GM23248 (cell line): Measurements from ENCODE around the gene LMOD3. TPM values are rescaled to one million over a fixed set of nuclear protein-coding genes. Genes with fewer than 3 reads are reported as not detected.

Source experiments
- DNase-seq: peaks from one replicate; pipeline ENCODE4 v3.0.0-alpha.2; 2015
- H2AFZ ChIP-seq: fragments of 200-600 bp; sonication (generic); 2 replicates; pipeline ENCODE4 v1.6.1; 2016; ENCODE audit warnings: antibody characterized with exemption
- H3F3A ChIP-seq: fragments of 200-600 bp; sonication (generic); 2 replicates; pipeline ENCODE4 v1.6.1; 2016; ENCODE audit warnings: mild to moderate bottlenecking, antibody characterized with exemption, mixed run types; ENCODE audit not compliant: insufficient read depth
- H3K27ac ChIP-seq: fragments of 200-600 bp; sonication (generic); 2 replicates; pipeline ENCODE4 v1.5.1; 2016; ENCODE audit warnings: mild to moderate bottlenecking
- H3K27me3 ChIP-seq: fragments of 200-600 bp; sonication (generic); replicated peaks from 2 replicates; pipeline ENCODE4 v1.6.1; 2016; ENCODE audit warnings: mild to moderate bottlenecking; ENCODE audit not compliant: insufficient read depth
- H3K36me3 ChIP-seq: fragments of 200-600 bp; sonication (generic); 2 replicates; pipeline ENCODE4 v1.6.1; 2016; ENCODE audit warnings: low read depth, mild to moderate bottlenecking
- H3K4me1 ChIP-seq: fragments of 200-600 bp; sonication (generic); 2 replicates; pipeline ENCODE4 v1.6.1; 2016; ENCODE audit warnings: mild to moderate bottlenecking; ENCODE audit not compliant: insufficient read depth
- H3K4me2 ChIP-seq: fragments of 200-600 bp; sonication (generic); one replicate; pipeline ENCODE4 v1.6.1; 2016; ENCODE audit warnings: mild to moderate bottlenecking; ENCODE audit not compliant: unreplicated experiment
- H3K4me3 ChIP-seq: fragments of 200-600 bp; sonication (generic); 2 replicates; pipeline ENCODE4 v1.5.1; 2016; ENCODE audit warnings: mild to moderate bottlenecking
- H3K79me2 ChIP-seq: fragments of 200-600 bp; sonication (generic); 2 replicates; pipeline ENCODE4 v1.6.1; 2016; ENCODE audit warnings: mild to moderate bottlenecking; ENCODE audit not compliant: insufficient read depth
- H3K9ac ChIP-seq: fragments of 200-600 bp; sonication (generic); 2 replicates; pipeline ENCODE4 v1.6.1; 2016; ENCODE audit warnings: mild to moderate bottlenecking
- H3K9me2 ChIP-seq: fragments of 200-600 bp; sonication (generic); 2 replicates; pipeline ENCODE4 v1.6.1; 2016; ENCODE audit warnings: mixed run types, mild to moderate bottlenecking, moderate library complexity; ENCODE audit not compliant: insufficient read depth
- H3K9me3 ChIP-seq: fragments of 200-600 bp; sonication (generic); one replicate; pipeline ENCODE4 v1.6.1; 2017; ENCODE audit warnings: low read depth
- H4K20me1 ChIP-seq: fragments of 200-600 bp; sonication (generic); 2 replicates; pipeline ENCODE4 v1.6.0; 2016; ENCODE audit not compliant: insufficient read depth
- EZH2 ChIP-seq: fragments of 200-600 bp; sonication (generic); IDR thresholded peaks from 2 replicates; pipeline ENCODE4 v1.6.1; 2018; ENCODE audit warnings: antibody characterized with exemption, mild to moderate bottlenecking; ENCODE audit not compliant: insufficient read depth, poor library complexity, severe bottlenecking
- EZH2phosphoT487 ChIP-seq: fragments of 200-600 bp; sonication (generic); IDR thresholded peaks from 2 replicates; pipeline ENCODE4 v1.6.1; 2018; ENCODE audit warnings: antibody characterized with exemption, moderate library complexity, mild to moderate bottlenecking, low read depth; ENCODE audit not compliant: insufficient read depth
- WGBS, 2 experiments: methylation state at CpG; one replicate each; pipeline ENCODE4 v1.1.6; 2015 to 2017; ENCODE audit warnings: low lambda C conversion rate in 2 of 2, low coverage in 1 of 2; ENCODE audit errors: missing lambda C conversion rate in 2 of 2; 5-methylcytosine and 5-hydroxymethylcytosine counted together
- in situ Hi-C: fragments of 300-500 bp; cut with MboI; formaldehyde crosslinking; loops from 2 replicates; pipeline ENCODE4 v1.15.0; 2020
- polyA plus RNA-seq: library from polyadenylated mRNA; unstranded; fragments of >200 nt; fragmentation: Nextera tagmentation; extraction: Ambion mirVana; gene quantifications from 2 replicates; pipeline ENCODE4 v1.2.1, GENCODE V29; 2016
- total RNA-seq: library from RNA; depleted of rRNA; stranded (reverse); fragments of >200 nt; shearing (Covaris generic); gene quantifications from 2 replicates; pipeline ENCODE4 v1.2.3, GENCODE V29; 2014

The LMOD3 gene
- total and polyA plus RNA-seq, 2 experiments from 2014 or later: not detected

- in situ Hi-C loops: no loop called here
- H3K36me3 ChIP-seq: no peaks in the 10 kb centered on the region
- no peak overlapping the region for H3K4me2 ChIP-seq
- no peaks in the 10 kb centered on the region for H3K27me3 ChIP-seq
- no peak overlapping the region for H3K4me3 ChIP-seq
- peaks cover 95% of the 10 kb centered on the region for H3K79me2 ChIP-seq
- no peak overlapping the region for H3K9ac ChIP-seq
- TF ChIP-seq EZH2: no peak
- TF ChIP-seq EZH2phosphoT487: no peak
- WGBS, 2 experiments: 57 to 60% methylated on average over 4 of the region's 4 CpGs
- peaks cover 50% of the 10 kb centered on the region for H3K4me1 ChIP-seq
- peaks cover 46% of the 10 kb centered on the region for H3F3A ChIP-seq
- no peak overlapping the region for H3K27ac ChIP-seq
- H4K20me1 ChIP-seq: peaks cover 10% of the 10 kb centered on the region; the same call in 1 of the 2 replicates
- no peaks in the 10 kb centered on the region for H3K9me3 ChIP-seq
- no peak for DNase-seq
- no peak overlapping the region for H2AFZ ChIP-seq
- H3K9me2 ChIP-seq: no peaks in the 10 kb centered on the region
These were observed 30.3 kb downstream of the LMOD3 start for GRCh38 chr3:69092030-69092516.

DNA sequence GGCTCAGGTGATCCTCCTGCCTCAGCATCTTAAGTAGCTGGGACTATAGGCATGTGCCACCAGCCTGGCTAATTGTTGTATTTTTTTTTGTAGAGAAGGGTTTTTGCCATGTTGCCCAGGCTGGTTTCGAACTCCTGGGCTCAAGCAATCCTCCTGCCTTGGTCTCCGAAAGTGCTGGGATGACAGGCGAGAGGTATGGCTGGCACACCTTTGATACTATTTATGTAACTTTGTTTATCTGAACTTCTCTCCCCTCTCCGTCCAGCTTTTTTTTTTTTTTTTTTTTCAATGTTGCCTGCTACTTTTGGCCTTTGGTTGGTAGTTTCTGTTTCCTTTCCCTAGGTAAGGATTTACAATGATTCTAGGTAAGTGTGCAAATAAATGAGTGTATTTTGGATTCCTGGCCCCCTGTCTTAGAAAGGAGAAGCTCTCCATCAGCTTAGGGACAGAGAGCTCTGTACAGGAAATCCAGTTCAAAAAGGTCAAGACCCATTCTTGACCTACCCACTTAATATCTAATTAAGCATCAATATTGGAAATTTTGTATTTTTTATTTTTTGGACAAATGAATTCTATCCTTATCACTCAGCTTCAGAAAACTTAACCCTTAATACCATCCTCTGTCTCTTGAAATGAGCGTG lies 30.9 kb downstream of the LMOD3 start:
- Histone ChIP-seq H3F3A (peaks cover 50% of the 10 kb centered on the region), H3K4me2 (no peak overlapping the region), H3K9me2 (no peaks in the 10 kb centered on the region), H3K4me1 (peaks cover 56% of the 10 kb centered on the region), H3K79me2 (peaks cover 92% of the 10 kb centered on the region), H4K20me1 (peaks cover 10% of the 10 kb centered on the region; the same call in 1 of the 2 replicates), H3K9ac (no peak overlapping the region), H3K4me3 (no peak overlapping the region), H3K9me3 (no peaks in the 10 kb centered on the region), H3K36me3 (no peaks in the 10 kb centered on the region), H2AFZ (no peak overlapping the region), H3K27me3 (no peaks in the 10 kb centered on the region), H3K27ac (no peak overlapping the region)
- TF ChIP-seq EZH2phosphoT487: no peak
- no peak for TF ChIP-seq EZH2
- WGBS, 2 experiments: 91 to 92% methylated on average over 5 of the region's 5 CpGs
- in situ Hi-C loops: no loop called here
- DNase-seq: no peak

DNA sequence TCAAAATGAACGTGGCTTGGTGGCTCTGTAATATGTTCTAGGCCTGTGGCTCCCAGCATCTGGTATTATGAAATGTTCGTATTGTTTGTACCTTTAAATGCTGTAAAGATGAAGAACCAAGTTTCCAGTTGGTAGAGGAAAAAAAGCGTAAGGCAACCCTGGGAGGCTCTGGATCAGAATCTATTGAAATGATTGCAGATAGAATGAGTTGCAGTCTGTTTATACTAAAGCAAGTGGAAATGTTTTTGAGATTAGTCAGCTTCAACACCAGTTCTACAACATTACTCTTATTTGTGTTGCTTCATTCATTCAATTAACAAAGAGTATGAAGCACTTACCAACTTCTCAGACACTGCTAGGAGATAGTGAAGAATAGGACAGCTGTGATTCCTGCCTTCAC lies 32.4 kb downstream of the LMOD3 start:
- H3K4me1 ChIP-seq: peaks cover 56% of the 10 kb centered on the region
- in situ Hi-C loops: no loop called here
- no peaks in the 10 kb centered on the region for H3K36me3 ChIP-seq
- H3K9me3 ChIP-seq: no peaks in the 10 kb centered on the region
- peak overlapping the region; percentile 23; the same call in 1 of the 2 replicates for H3K9ac ChIP-seq
- no peaks in the 10 kb centered on the region for H3K27me3 ChIP-seq
- H3K9me2 ChIP-seq: no peaks in the 10 kb centered on the region
- peak; percentile 82 for DNase-seq
- peaks cover 10% of the 10 kb centered on the region; the same call in 1 of the 2 replicates for H4K20me1 ChIP-seq
- peak overlapping the region; percentile 58 for H3K27ac ChIP-seq
- H3F3A ChIP-seq: peaks cover 59% of the 10 kb centered on the region
- WGBS, 2 experiments: 5 to 11% methylated on average over 3 of the region's 3 CpGs
- no peak for TF ChIP-seq EZH2
- no peak for TF ChIP-seq EZH2phosphoT487
- no peak overlapping the region for H2AFZ ChIP-seq
- H3K4me2 ChIP-seq: peak overlapping the region; percentile 33
- H3K4me3 ChIP-seq: peak overlapping the region; percentile 19
- peaks cover 89% of the 10 kb centered on the region for H3K79me2 ChIP-seq

DNA sequence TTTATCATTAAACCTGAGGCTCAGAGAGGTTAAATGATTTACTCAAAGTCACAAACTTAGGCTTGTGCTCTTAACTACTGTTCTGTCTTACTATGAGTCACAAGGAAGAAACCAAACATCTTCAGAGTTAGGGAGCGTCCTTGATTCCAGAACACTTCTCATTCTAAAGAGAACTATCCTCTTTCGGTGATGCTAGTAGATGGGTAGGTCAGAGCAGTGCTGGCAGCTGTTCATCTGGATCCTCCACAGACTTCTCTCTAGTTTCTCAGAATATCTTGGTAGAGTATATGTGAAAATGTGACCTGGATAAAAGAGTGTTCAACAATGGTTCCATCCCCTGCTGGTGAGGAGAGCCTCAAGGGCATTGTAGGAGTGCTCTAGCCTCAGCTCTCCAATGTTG lies 34.3 kb downstream of the LMOD3 start:
- H3K79me2 ChIP-seq: peaks cover 70% of the 10 kb centered on the region
- 0 out of 2 replicates have a peak, but pooled peaks cover 4% of the 10 kb centered on the region for H4K20me1 ChIP-seq
- H3K9me2 ChIP-seq: no peaks in the 10 kb centered on the region
- H3K4me2 ChIP-seq: peak overlapping the region; percentile 98
- peak; percentile 77 for DNase-seq
- H3K27ac ChIP-seq: peak overlapping the region; percentile 98
- no peaks in the 10 kb centered on the region for H3K36me3 ChIP-seq
- peak overlapping the region; percentile 97; the same call in 1 of the 2 replicates for H3K9ac ChIP-seq
- peaks cover 52% of the 10 kb centered on the region for H3K4me1 ChIP-seq
- no peaks in the 10 kb centered on the region for H3K9me3 ChIP-seq
- H2AFZ ChIP-seq: no peak overlapping the region
- 13 to 19% methylated on average over 2 of the region's 2 CpGs for WGBS, 2 experiments
- H3K4me3 ChIP-seq: peak overlapping the region; percentile 93
- H3F3A ChIP-seq: peaks cover 62% of the 10 kb centered on the region
- in situ Hi-C loops: no loop called here
- H3K27me3 ChIP-seq: no peaks in the 10 kb centered on the region
- TF ChIP-seq EZH2phosphoT487: no peak
- TF ChIP-seq EZH2: no peak
